ENCODE results near the gene FEM1A.
"Not testable (repeated sequence)": the region's sequence is repeated elsewhere in the genome, so short reads cannot be mapped to it uniquely, and the experiment has no call there.

The FEM1A gene

GRCh38 chr19:4791183-4792018 is at the start of gene FEM1A:
Gene FEM1A, plus strand, starts transcription at chr19:4791734. Its CDS starts 121 bp downstream, at chr19:4791855.
- FAIRE-seq (peak; percentile 99), DNase-seq (ENCODE audit: insufficient read length, low spot score) (peak; percentile 97)

- FAIRE-seq: no peak
- DNase-seq (ENCODE audit: insufficient read length, low spot score): no peak
Measured at GRCh38 chr19:4742723-4743646, 48.5 kb upstream of the FEM1A start.

GRCh38 chr19:4744451-4745174 is 46.9 kb upstream of the FEM1A start:
- no peak for DNase-seq (ENCODE audit: insufficient read length, low spot score)
- FAIRE-seq: no peak

- DNase-seq (ENCODE audit: insufficient read length, low spot score); FAIRE-seq: not testable (repeated sequence)
Measured at GRCh38 chr19:4745175-4745574, 46.4 kb upstream of the FEM1A start.

GRCh38 chr19:4745986-4746385 is 45.5 kb upstream of the FEM1A start:
- DNase-seq (ENCODE audit: insufficient read length, low spot score): no peak
- no peak for FAIRE-seq

- no peak for FAIRE-seq
Measured at GRCh38 chr19:4748185-4748584, 43.3 kb upstream of the FEM1A start.

GRCh38 chr19:4748589-4748988 is 42.9 kb upstream of the FEM1A start:
- DNase-seq (ENCODE audit: insufficient read length, low spot score) (no peak), FAIRE-seq (no peak)

More at GRCh38 chr19:4748185-4748584, 43.3 kb upstream of the FEM1A start:
- DNase-seq (ENCODE audit: insufficient read length, low spot score): no peak

- no peak for DNase-seq (ENCODE audit: insufficient read length, low spot score)
- no peak for FAIRE-seq
Measured at GRCh38 chr19:4749870-4750590, 41.5 kb upstream of the FEM1A start.

GRCh38 chr19:4754248-4754647 is 37.3 kb upstream of the FEM1A start:
- no peak for FAIRE-seq
- no peak for DNase-seq (ENCODE audit: insufficient read length, low spot score)

- no peak for FAIRE-seq
- no peak for DNase-seq (ENCODE audit: insufficient read length, low spot score)
Measured at GRCh38 chr19:4755459-4755858, 36.1 kb upstream of the FEM1A start.

GRCh38 chr19:4758082-4758481 is 33.5 kb upstream of the FEM1A start:
- FAIRE-seq: no peak
- DNase-seq (ENCODE audit: insufficient read length, low spot score): no peak

- DNase-seq (ENCODE audit: insufficient read length, low spot score) (no peak), FAIRE-seq (no peak)
Measured at GRCh38 chr19:4758659-4759058, 32.9 kb upstream of the FEM1A start.

- DNase-seq (ENCODE audit: insufficient read length, low spot score) (peak; percentile 97), FAIRE-seq (peak; percentile 83)
Measured at GRCh38 chr19:4759388-4760284, 31.9 kb upstream of the FEM1A start.

- FAIRE-seq (peak; percentile 26), DNase-seq (ENCODE audit: insufficient read length, low spot score) (no peak)
Measured at GRCh38 chr19:4760285-4760650, 31.3 kb upstream of the FEM1A start.

GRCh38 chr19:4763021-4763420 is 28.5 kb upstream of the FEM1A start:
- DNase-seq (ENCODE audit: insufficient read length, low spot score) (no peak), FAIRE-seq (no peak)

GRCh38 chr19:4764393-4764660 is 27.2 kb upstream of the FEM1A start:
- no peak for DNase-seq (ENCODE audit: insufficient read length, low spot score)
- FAIRE-seq: no peak

GRCh38 chr19:4768934-4769777 is 22.4 kb upstream of the FEM1A start:
- no peak for FAIRE-seq
- peak; percentile 69 for DNase-seq (ENCODE audit: insufficient read length, low spot score)

- no peak for FAIRE-seq
- DNase-seq (ENCODE audit: insufficient read length, low spot score): no peak
Measured at GRCh38 chr19:4772566-4772965, 19.0 kb upstream of the FEM1A start.
